Gastroesophageal sphincter (tissue), 3 donors: ENCODE data around the gene CYFIP1.

ENCODE experiments used
- CTCF ChIP-seq, 4 experiments: fragments of 200-600 bp in 2 of 4; fragments of 450-650 bp in 2 of 4; sonication (generic) in 1 of 4; IDR thresholded peaks; one replicate each; pipeline ENCODE4 v1.5.1; 2017 to 2019; ENCODE audit warnings: antibody characterized with exemption in 4 of 4, mild to moderate bottlenecking in 2 of 4, moderate library complexity in 2 of 4
- EP300 ChIP-seq: sonication (generic); formaldehyde crosslinking; IDR thresholded peaks from one replicate; pipeline ENCODE4 v1.6.1; 2017; ENCODE audit warnings: antibody characterized with exemption, mild to moderate bottlenecking
- POLR2A ChIP-seq, 2 donors: fragments of 450-650 bp; IDR thresholded peaks; one replicate each; pipeline ENCODE4 v1.6.1; 2017; ENCODE audit warnings: antibody characterized with exemption in 2 of 2, mild to moderate bottlenecking in 2 of 2, moderate library complexity in 1 of 2
- POLR2AphosphoS5 ChIP-seq: sonication (generic); formaldehyde crosslinking; IDR thresholded peaks from one replicate; pipeline ENCODE4 v1.6.1; 2017; ENCODE audit warnings: antibody characterized with exemption

GRCh38 chr15:22872936-22873701 is 107.0 kb downstream of the CYFIP1 start:
- TF ChIP-seq CTCF (IDR thresholded peaks at IDR 0.05) (no peak), POLR2A (IDR thresholded peaks at IDR 0.05) (no peak), POLR2AphosphoS5 (no peak), EP300 (no peak)
